Body of pancreas (tissue), 4 donors: ENCODE measurements around the gene ZNF334. TPM values are rescaled to one million over a fixed set of nuclear protein-coding genes. Genes with fewer than 3 reads are reported as not detected.

Source experiments
- ATAC-seq: fragments of 150-250 bp; one replicate; pipeline ENCODE4 v1.9.1; 2016
- DNase-seq, 4 donors: peaks; one replicate each; pipeline ENCODE4 v3.0.0-alpha.2; 2019
- H3K27ac ChIP-seq, 4 donors: fragments of 200-600 bp; sonication (generic); 1 replicate in 3 of 4; 2 replicates in 1 of 4; pipeline versions ENCODE4 v1.5.1 to v1.6.1; 2016 to 2019; ENCODE audit warnings: mild to moderate bottlenecking in 1 of 4, mixed read lengths in 1 of 4, moderate library complexity in 1 of 4
- H3K27me3 ChIP-seq, 2 donors: fragments of 200-600 bp; sonication (generic); one replicate each; pipeline ENCODE4 v1.6.0; 2016; ENCODE audit warnings: mild to moderate bottlenecking in 1 of 2
- H3K36me3 ChIP-seq, 2 donors: fragments of 200-600 bp; sonication (generic); replicated peaks in 1 of 2; 2 replicates each; pipeline ENCODE4 v1.5.1; 2016; ENCODE audit warnings: low read depth in 2 of 2; ENCODE audit not compliant: insufficient read depth in 1 of 2
- H3K4me1 ChIP-seq: fragments of 200-600 bp; sonication (generic); one replicate; pipeline ENCODE4 v1.6.0; 2016
- H3K4me3 ChIP-seq, 2 donors: fragments of 200-600 bp; sonication (generic); 1 replicate in 1 of 2; 2 replicates in 1 of 2; pipeline ENCODE4 v1.5.1; 2016 to 2019
- H3K9me3 ChIP-seq, 3 donors: fragments of 200-600 bp; sonication (generic); 1 replicate in 2 of 3; 2 replicates in 1 of 3; pipeline ENCODE4 v1.5.1; 2016
- CTCF ChIP-seq, 7 experiments: fragments of 450-650 bp in 4 of 7; fragments of 200-600 bp in 3 of 7; sonication (generic) in 3 of 7; IDR thresholded peaks; one replicate each; pipeline ENCODE4 v1.5.1; 2016 to 2019; ENCODE audit warnings: antibody characterized with exemption in 7 of 7
- POLR2A ChIP-seq, 3 donors: fragments of 450-650 bp; IDR thresholded peaks; one replicate each; pipeline ENCODE4 v1.6.1; 2016; ENCODE audit warnings: antibody characterized with exemption in 3 of 3, mild to moderate bottlenecking in 2 of 3
- WGBS, 2 donors: methylation state at CpG; one replicate each; pipeline ENCODE4 v1.1.5; 2017; 5-methylcytosine and 5-hydroxymethylcytosine counted together
- intact Hi-C: fragments of 100-400 bp; cut with DNase I; formaldehyde crosslinking; loops from one replicate; pipeline ENCODE4 v1.15.1; 2023
- total RNA-seq, 2 donors: library from RNA; depleted of rRNA; stranded (reverse); fragments of >200 nt; gene quantifications; one replicate each; pipeline ENCODE4 v1.1.0, GENCODE V29; 2016

Gene ZNF334
- total RNA-seq, 2 donors from 2014 or later: 11.2 to 13.8 TPM

- Histone ChIP-seq H3K27me3 (no peaks in the 10 kb centered on the region), H3K27ac (no peak overlapping the region)
- no peak for TF ChIP-seq CTCF (IDR thresholded peaks at IDR 0.05)
- TF ChIP-seq POLR2A (IDR thresholded peaks at IDR 0.05): no peak
Observed at GRCh38 chr20:46519471-46520068, 6.2 kb upstream of the ZNF334 start.

DNA sequence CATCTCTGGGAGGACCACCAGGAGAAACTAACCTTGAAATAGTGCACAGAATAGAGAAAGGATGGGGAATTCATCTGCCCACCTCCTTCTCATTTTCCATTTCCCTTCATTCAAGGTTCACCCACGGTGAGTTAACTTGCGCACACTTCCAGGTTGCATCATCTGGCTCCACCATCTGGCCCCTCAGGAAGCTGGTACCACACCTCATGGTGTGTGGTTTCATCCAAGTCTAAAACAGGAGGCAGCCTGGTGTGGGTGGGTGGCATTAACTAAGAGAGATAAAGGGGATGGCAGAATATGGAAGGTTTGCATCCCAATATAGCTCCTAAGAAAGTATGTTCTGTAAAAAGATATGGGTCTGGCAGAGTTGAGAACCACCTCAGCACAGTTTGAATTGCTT, 3.8 kb downstream of the ZNF334 start:
- intact Hi-C loops: no loop called here
- no peak for DNase-seq
- H3K36me3 ChIP-seq: no peaks in the 10 kb centered on the region
- no peaks in the 10 kb centered on the region for H3K27me3 ChIP-seq
- H3K4me3 ChIP-seq: no peak overlapping the region
- H3K4me1 ChIP-seq: no peaks in the 10 kb centered on the region
- WGBS, 2 donors: 72 to 88% methylated on average over 2 of the region's 2 CpGs
- no peak overlapping the region for H3K27ac ChIP-seq
- ATAC-seq: no peak
- no peak for TF ChIP-seq CTCF (IDR thresholded peaks at IDR 0.05)
- no peak for TF ChIP-seq POLR2A (IDR thresholded peaks at IDR 0.05)
- no peaks in the 10 kb centered on the region for H3K9me3 ChIP-seq

More at GRCh38 chr20:46519471-46520068, 6.2 kb upstream of the ZNF334 start:
- 61 to 65% methylated on average over 3 of the region's 3 CpGs for WGBS, 2 donors
- ATAC-seq (no peak), DNase-seq (no peak)
- H3K9me3 ChIP-seq: no peaks in the 10 kb centered on the region
- H3K4me3 ChIP-seq: no peak overlapping the region
- intact Hi-C loops: loop anchor here (10.0 kb wide), 1 partner anchor 165 kb away; the partner anchor contains the start of gene TP53RK
- H3K36me3 ChIP-seq: no peaks in the 10 kb centered on the region
- no peaks in the 10 kb centered on the region for H3K4me1 ChIP-seq

DNA sequence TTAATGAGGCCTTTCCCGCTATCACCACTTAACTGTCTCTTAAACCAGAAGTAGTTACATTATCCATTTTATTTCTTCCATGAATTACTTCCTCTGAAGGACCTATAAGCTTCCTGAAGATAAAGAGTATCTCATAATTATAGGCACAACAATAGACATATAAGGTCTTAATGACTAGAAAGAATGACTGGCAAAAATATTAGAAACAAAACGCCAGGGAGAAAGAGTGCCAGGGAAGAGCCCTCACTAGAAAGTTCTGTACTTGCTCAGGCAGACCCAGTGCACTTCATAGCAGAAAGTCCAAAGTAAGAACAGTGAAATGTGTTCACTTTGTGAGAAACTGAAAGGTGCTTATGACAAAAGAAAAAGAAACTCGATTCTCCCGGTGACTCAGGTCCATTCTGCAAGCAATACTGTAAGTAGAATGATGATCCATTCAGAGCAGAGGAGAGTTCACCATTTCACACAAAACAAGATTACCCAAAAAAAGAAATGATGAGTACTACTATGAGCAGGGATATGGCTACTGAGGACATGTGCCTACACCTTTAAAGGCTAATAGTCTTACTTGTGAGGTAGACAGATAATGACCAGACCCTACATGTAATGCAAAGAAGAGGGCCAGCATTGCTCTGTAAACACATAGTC, 5.5 kb downstream of the ZNF334 start:
- TF ChIP-seq CTCF (IDR thresholded peaks at IDR 0.05): no peak
- TF ChIP-seq POLR2A (IDR thresholded peaks at IDR 0.05): no peak

DNA sequence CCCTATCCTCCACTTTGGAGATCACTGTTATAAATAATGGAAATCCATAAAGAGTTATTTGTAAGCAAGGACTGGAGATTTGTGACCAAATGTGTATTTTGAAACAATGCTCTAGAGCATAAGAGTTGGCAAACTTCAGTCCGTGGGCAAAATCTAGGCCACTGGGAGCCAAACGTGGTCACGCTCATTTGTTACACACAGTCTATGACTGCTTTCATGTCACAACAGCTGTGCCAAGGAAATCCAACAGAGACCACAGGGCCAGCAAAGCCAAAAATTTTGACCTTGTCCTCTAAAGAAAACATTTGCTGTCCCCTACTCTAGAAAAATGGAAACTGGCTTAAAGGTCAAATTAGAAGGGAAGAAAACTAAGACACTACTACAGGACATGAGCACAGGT, 7.9 kb downstream of the ZNF334 start:
- 93 to 100% methylated on average over 3 of the region's 3 CpGs for WGBS, 2 donors
- DNase-seq (no peak), ATAC-seq (no peak)
- Histone ChIP-seq H3K9me3 (peaks cover 0 to 28% (median 0%) of the 10 kb centered on the region in 3 donors), H3K4me1 (no peaks in the 10 kb centered on the region), H3K27me3 (no peaks in the 10 kb centered on the region), H3K27ac (no peak overlapping the region), H3K4me3 (no peak overlapping the region), H3K36me3 (no peaks in the 10 kb centered on the region)
- intact Hi-C loops: no loop called here
- TF ChIP-seq CTCF (IDR thresholded peaks at IDR 0.05) (no peak), POLR2A (IDR thresholded peaks at IDR 0.05) (no peak)

More for the DNA sequence above, 5.5 kb downstream of the ZNF334 start:
- WGBS, 2 donors: 80 to 84% methylated on average over 4 of the region's 4 CpGs
- H3K36me3 ChIP-seq: no peaks in the 10 kb centered on the region
- intact Hi-C loops: no loop called here
- ATAC-seq (no peak), DNase-seq (no peak)
- no peak overlapping the region for H3K4me3 ChIP-seq
- no peaks in the 10 kb centered on the region for H3K27me3 ChIP-seq
- H3K4me1 ChIP-seq: no peaks in the 10 kb centered on the region
- H3K9me3 ChIP-seq: peaks cover 0 to 7% (median 0%) of the 10 kb centered on the region in 3 donors
- H3K27ac ChIP-seq: no peak overlapping the region
